ENCODE results near the gene MYO5B. TPM values are rescaled to one million over a fixed set of nuclear protein-coding genes. Genes with fewer than 3 reads are reported as not detected.

MYO5B gene
- polyA plus RNA-seq, 1 of the 3 experiments (the other 2 are of a cell fraction): 1.3 TPM

DNA sequence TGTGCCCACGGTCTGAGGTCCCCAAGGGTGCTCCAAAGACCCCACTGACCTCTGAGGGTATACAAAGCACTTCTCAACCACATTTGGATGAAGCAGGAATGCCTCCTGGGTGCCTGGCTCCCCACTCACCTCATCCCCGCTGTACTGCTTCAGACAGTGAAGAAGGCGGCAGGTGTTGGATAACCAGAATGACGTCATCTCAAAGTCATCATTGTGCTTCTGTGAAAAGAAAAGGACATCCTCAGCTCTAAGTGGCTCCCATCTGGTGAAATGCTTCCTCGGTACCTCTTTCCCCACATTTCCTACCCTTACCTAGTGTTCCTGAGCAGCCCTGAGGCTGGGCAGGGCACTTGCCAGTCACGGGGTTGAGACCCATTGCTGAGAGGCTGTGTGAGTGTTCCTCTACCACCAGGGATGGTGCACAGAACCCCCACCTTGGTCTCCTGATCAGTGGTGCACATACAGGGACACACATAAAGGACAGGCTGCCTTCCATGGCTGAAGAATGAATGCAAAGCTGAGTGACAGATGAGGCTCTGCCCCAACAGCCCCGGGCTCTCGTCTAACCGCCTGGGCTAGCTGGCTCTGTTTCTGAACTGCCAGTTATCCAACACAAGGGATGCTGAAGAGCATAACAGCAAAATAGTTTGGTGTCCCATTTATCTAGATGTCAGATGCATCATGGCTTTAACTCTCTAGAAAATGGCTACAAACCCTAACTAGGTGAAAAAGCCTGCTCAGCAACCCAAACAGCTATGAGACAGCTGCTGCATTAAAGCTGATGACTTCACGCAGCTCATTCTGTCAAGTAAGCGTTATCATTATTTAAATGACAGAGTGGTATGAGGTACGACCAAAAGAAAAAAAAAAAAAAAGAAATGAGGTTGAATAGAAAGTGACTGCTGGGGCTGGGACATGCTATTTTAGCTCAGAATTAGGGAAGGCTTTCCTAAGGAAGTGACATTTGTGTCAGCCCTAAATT is 353.4 kb downstream of the MYO5B start:
- ChIA-PET POLR2A (no interaction called here), CTCF (interaction anchor here (1.2 to 4.6 kb wide), 2 partner anchors 17 to 20 kb away, joined by 3 to 16 read pairs; no protein-coding TSS in a partner anchor)
- no peak overlapping the region for H2AFZ ChIP-seq (ENCODE audit: low read depth)
- WGBS (ENCODE audit: low lambda C conversion rate): 91% methylated on average over 12 of the region's 12 CpGs
- no peak overlapping the region for H3K4me3 ChIP-seq (ENCODE audit: low read depth in 2 of 2, low read length in 1 of 2)
- no peak for DNase-seq
- H3K4me2 ChIP-seq: no peak overlapping the region
- H3K27me3 ChIP-seq (ENCODE audit: insufficient read depth): no peaks in the 10 kb centered on the region
- no peaks in the 10 kb centered on the region for H3K79me2 ChIP-seq (ENCODE audit: insufficient read depth)
- TF ChIP-seq GABPA (IDR thresholded peaks at IDR 0.05; ENCODE audit: low read depth) (no peak), FOXJ3 (CRISPR knock-in tag; IDR thresholded peaks at IDR 0.05) (no peak), FOXM1 (IDR thresholded peaks at IDR 0.05; ENCODE audit: low read depth) (no peak), CHD2 (IDR thresholded peaks at IDR 0.05; ENCODE audit: low read length, partially characterized antibody) (no peak), USF2 (IDR thresholded peaks at IDR 0.05; ENCODE audit: borderline replicate concordance, low read depth, low read length) (no peak), GATA2 (CRISPR knock-in tag; IDR thresholded peaks at IDR 0.05) (no peak), NRF1 (IDR thresholded peaks at IDR 0.05; ENCODE audit: low read depth, low read length) (no peak), SMC3 (IDR thresholded peaks at IDR 0.05; ENCODE audit: low read depth, low read length) (no peak), NFIC (IDR thresholded peaks at IDR 0.05; ENCODE audit: borderline replicate concordance) (no peak)
- H3K27ac ChIP-seq (ENCODE audit: low read depth in 2 of 2, low read length in 1 of 2): no peak overlapping the region
- no peaks in the 10 kb centered on the region for H4K20me1 ChIP-seq (ENCODE audit: insufficient read depth)
- peaks cover 0 to 14% of the 10 kb centered on the region in 2 experiments; a peak in 1 of 4 replicates for H3K4me1 ChIP-seq (ENCODE audit: control insufficient read depth in 1 of 2, insufficient read depth in 2 of 2, low read depth in 1 of 2, low read length in 1 of 2)
- H3F3A ChIP-seq (replicated peaks; ENCODE audit: insufficient read depth): no peaks in the 10 kb centered on the region
- no peaks in the 10 kb centered on the region for H3K36me3 ChIP-seq (replicated peaks in 1 of 2; ENCODE audit: control insufficient read depth in 1 of 2, insufficient read depth in 2 of 2, low read length in 1 of 2)
- H3K9ac ChIP-seq: no peak overlapping the region
- no peaks in the 10 kb centered on the region for H3K9me3 ChIP-seq
- no peaks in the 10 kb centered on the region for H3K9me2 ChIP-seq

GRCh38 chr18:49839012-49839411 is 355.9 kb downstream of the MYO5B start:
- no peak overlapping the region for H3K4me2 ChIP-seq

More at GRCh38 chr18:49839012-49839411, 355.9 kb downstream of the MYO5B start:
- ChIA-PET CTCF (interaction anchor here (4.6 kb wide), 1 partner anchor 22 kb away, joined by 16 read pairs; no protein-coding TSS in a partner anchor), POLR2A (no interaction called here)
- H4K20me1 ChIP-seq (ENCODE audit: insufficient read depth): no peaks in the 10 kb centered on the region
- no peak overlapping the region for H2AFZ ChIP-seq (ENCODE audit: low read depth)
- H3K9ac ChIP-seq: no peak overlapping the region
- no peaks in the 10 kb centered on the region for H3F3A ChIP-seq (replicated peaks; ENCODE audit: insufficient read depth)
- no peaks in the 10 kb centered on the region for H3K9me3 ChIP-seq
- H3K4me3 ChIP-seq (ENCODE audit: low read depth in 2 of 2, low read length in 1 of 2): no peak overlapping the region
- 79% methylated on average over 8 of the region's 8 CpGs for WGBS (ENCODE audit: low lambda C conversion rate)
- no peaks in the 10 kb centered on the region for H3K36me3 ChIP-seq (replicated peaks in 1 of 2; ENCODE audit: control insufficient read depth in 1 of 2, insufficient read depth in 2 of 2, low read length in 1 of 2)
- no peak for DNase-seq
- no peaks in the 10 kb centered on the region for H3K79me2 ChIP-seq (ENCODE audit: insufficient read depth)
- H3K9me2 ChIP-seq: no peaks in the 10 kb centered on the region
- H3K27ac ChIP-seq (ENCODE audit: low read depth in 2 of 2, low read length in 1 of 2): no peak overlapping the region
- H3K4me1 ChIP-seq (ENCODE audit: control insufficient read depth in 1 of 2, insufficient read depth in 2 of 2, low read depth in 1 of 2, low read length in 1 of 2): peaks cover 0 to 3% of the 10 kb centered on the region in 2 experiments; a peak in 1 of 4 replicates
- no peaks in the 10 kb centered on the region for H3K27me3 ChIP-seq (ENCODE audit: insufficient read depth)
- TF ChIP-seq TCF12 (IDR thresholded peaks at IDR 0.05) (no peak), ELF1 (IDR thresholded peaks at IDR 0.05) (no peak), SMC3 (IDR thresholded peaks at IDR 0.05; ENCODE audit: low read depth, low read length) (no peak), FOXM1 (IDR thresholded peaks at IDR 0.05; ENCODE audit: low read depth) (no peak), YY1 (IDR thresholded peaks at IDR 0.05; ENCODE audit: low read depth) (no peak), JUND (IDR thresholded peaks at IDR 0.05) (no peak), CHD2 (IDR thresholded peaks at IDR 0.05; ENCODE audit: low read length, partially characterized antibody) (no peak), USF2 (IDR thresholded peaks at IDR 0.05; ENCODE audit: borderline replicate concordance, low read depth, low read length) (no peak), RFX5 (IDR thresholded peaks at IDR 0.05; ENCODE audit: low read length) (no peak)

Data from SK-N-SH (cell line).